Measurements from ENCODE around the gene LPAR1.

The LPAR1 gene

DNA sequence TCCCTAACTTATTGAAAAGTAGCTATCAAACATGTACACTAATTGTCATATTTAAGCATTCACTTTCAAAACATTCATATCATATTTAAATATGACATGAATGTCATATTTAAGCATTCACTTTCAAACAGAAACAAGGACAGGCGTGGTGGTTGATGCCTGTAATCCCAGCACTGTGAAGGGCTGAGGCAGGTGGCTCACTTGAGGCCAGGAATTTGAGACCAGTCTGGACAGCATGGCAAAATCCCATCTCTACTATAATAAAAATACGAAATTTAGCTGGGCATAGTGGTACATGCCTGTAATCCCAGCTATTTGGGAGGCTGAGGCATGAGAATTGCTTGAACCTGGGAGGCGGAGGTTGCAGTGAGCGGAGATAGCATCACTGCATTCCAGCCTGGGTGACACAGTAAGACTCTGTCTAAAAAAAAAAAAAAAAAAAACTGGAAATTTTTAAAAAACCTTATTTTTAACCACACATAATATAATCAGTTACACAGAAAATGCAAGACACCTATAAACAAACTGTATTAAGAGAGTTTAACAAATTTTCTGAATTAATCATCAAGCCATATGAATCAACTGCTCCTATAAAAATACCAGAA, 88.1 kb downstream of the LPAR1 start:
- DNase-seq = no peak

DNA sequence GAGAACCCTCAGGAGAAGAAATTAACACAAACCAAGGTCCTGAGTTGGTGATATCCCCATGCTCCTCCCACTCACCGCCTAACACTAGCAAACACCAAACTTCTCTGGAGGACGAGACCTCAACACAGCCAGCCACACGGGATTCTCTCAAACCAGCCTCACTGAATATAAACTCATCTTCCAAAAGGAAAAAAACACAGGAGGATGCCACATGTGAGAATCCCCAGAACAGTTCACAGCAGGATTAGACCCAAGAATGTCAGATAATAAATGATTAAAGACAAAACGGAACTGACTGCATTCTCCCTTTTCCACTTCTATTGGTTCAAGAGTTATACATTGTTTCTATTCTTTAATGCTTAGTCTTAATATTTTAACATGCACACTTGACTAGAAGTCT, 89.2 kb downstream of the LPAR1 start:
- DNase-seq = no peak

DNA sequence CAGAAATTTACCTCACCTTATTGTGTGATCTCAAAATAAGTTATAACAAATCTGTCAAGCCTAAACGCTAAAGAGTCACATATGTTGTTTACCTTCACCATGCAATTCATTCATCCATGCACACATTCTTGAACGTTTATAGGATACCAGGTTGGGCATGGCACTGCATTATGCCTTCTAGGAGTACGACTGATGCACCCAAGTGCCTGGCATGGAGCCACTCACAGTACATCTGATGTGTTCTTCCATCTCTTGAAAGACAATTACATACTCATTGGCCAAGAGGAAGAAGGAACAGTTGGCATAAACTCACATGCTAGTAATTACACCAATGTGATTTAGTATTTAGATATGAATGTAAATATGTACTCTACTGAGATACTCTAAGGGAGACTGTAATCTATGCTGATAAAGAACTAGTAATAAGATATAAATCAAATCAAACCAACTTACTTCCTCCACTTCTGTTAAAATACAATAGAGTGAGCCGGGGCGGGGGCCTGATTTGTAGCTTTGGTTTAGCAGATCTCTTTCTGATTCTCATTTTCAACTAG, 90.7 kb downstream of the LPAR1 start:
- DNase-seq = no peak

DNA sequence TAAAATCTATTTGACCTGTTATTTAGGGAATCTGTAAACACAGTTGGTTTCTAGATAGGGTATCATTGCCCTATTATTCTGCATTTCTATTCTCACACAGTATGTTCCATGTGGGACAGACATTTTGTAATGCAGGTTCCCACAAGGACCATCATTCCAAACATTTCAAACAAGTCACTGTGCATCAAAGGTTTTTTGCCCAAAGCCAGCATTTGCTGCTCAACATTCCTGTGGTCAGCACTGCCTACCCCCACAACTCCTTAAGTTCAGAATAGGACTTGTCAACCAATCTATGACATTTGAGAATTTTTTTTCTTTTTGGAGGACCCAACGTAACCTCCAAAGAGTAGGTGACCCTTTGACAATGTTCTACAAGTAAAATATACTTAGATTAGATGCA, 95.7 kb downstream of the LPAR1 start:
- no peak for DNase-seq

DNA sequence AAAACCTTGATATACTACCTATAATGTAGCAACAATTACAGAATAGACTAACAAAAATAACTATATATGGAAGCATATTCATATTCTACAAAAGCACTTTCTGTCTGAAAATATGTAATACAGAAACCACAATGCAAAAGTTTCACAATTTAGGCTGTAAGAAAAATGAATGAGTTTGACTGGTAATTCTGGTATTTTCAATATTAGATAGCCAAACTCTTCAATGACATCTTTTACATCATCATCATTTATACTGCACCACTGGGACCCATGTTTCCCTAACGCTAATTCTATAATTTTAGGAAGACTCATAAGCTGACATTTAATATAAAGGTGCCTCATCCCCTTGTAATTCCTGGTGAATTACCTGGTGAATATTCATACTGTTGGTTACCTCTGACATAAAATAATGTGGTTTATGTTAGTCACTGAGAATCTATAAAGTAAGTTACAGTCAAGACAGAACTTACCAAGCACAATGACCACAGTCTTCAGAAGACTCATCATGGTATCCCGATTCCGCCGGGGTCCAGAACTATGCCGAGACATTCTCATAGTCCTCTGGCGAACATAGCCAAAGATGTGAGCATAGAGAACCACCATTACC, 97.2 kb downstream of the LPAR1 start:
- DNase-seq = no peak

DNA sequence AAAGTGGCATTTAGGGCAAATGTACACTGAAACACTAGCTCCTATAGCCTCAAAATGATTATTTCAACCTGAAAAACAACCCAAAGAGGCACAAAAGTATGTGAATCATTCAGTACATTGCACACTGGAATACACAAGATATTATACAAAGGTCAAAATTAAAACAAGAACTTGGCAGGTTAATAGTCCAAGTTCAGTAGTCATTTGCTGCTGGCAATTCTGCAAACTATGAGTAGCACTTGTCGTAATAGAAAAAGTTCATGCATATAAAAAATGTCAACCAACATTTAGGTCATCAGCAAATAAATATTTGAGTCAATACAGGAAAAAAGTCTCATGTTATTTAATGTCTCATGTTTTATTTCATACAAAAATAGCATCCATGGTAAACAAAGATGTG, 98.7 kb downstream of the LPAR1 start:
- DNase-seq = no peak

DNA sequence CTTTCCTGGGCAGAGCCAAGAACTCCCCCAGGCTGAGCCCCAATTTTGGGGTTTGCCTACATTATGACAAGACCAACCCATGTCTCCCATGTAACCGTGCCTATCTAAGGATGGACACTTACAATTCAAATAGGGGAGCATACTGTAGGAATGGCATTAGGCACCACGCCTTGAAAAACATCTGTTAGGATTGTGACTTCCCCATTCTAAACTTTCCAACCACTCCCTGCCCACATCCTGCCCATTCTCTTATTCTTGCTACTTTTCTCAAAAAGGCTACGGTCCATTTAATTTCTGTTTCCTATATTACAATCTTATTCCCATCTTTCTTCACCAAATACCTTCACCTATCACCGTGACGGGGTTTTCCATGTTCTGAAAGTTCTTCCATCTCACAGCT, 99.2 kb downstream of the LPAR1 start:
- DNase-seq = no peak

DNA sequence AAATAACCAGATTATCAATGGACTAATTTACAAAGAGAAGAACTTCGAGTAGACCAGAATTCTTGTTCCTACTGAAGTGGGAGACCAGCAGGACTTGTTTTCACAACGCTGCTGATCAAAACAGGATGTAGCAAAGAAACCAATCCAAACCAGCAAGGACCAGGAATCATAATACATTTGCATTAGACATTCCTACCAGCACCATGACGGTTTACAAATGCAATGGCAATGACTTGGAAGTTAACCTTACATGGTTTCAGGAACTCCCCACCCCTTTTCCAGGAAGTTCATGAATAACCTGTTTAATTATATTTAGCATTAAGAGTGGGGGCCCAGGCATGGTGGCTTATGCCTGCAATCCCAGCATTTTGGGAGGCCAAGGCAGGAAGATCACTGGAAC, 100.0 kb downstream of the LPAR1 start:
- DNase-seq = no peak

DNA sequence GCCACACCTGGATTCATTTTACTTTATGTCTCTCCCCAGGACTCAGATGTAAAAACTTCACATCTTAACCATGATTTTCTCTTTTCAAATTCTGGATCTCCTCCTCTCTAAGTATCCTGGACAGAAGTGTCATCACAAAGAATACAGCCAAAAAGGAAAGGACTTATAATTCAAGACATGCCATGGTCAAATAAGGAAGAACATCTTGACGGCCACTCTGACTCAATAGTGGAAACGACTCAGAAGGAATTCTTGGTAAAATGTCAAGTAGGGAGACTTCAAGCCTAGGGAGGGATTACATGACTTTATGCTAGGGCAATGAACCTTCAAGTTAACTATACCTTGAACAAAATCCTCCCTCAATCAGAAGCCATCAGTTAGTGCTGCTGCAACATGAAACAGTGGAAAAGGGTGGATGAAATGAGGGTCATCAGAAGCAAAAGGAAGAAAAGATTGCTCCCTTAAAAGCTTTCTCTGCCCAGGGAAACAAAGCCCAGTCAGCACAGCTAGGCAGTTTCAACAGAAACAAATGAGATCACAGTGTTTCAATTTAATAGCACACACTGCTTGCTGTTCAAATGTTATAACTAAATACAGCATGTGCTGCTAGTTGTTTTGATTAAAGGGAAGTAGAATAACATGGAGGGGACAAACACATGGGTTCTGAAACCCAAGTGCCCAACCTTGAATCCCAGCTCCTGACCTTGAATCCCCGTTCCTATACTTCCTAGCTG, 101.4 kb downstream of the LPAR1 start:
- DNase-seq = no peak

DNA sequence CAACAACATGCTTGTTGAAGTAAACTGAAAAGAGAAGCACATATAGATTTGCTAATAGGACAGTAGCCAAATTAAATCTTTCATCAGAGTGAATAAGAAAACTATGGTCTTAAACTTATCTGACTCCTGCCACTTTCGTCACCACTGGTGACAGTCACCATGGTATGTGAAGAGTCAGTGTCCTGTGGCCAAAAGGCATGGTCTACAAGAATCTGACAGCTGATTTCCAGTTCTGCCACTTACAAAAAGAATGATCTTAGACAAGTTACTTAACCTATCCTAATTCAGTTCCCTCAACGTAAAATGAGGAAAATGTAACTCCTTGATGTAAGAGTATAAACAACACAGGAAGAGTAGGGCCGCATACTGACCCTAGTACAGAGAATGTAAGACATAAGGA, 102.0 kb downstream of the LPAR1 start:
- DNase-seq = no peak

DNA sequence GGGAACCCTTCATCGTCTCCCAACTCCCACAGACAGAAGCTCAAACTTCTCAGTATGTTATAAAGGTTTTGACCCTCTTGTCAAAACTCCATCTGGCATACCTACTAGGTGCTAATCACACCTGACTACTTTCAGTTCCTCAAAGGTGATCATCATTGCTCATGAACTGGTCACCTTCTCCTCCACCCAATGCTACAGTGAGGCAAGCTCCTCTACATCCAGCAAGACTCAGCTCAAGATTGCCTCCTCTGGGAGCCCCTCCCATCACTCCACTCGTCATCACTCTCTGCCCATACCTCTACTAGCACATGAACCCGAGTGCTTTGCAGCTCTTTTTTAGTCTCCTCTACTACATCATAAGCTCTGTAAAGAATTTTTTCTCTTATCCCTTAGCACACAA, 102.4 kb downstream of the LPAR1 start:
- DNase-seq = no peak

DNA sequence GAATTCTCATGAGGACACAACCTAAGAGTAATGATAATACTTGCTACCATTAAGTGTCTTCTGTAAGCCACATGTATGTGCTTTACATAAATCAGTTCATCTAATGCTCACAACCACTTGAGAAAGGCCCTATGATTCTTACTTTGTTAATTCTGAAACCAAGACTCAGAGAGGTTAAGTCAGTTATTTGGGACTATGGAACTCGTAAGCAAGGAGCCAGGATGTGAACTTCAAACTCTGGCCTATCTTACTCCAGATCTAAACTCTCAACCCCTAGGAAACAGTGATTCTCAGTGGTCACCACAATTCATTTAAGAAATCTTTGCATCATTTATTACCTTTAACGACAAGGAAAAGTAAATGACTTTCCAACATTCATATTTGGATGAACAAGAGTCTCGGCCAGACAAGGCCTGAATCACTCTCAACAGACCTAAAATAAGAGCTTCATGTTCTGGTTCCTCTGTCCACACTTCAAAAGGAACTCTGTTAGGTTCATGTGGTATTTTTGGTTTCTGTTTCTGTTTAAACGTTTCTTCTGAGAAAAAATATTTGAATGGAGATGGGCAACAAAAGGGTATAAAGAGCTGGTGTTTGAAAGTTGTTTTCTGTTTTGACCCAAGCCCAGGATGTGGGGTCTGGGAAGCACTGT, 104.8 kb downstream of the LPAR1 start:
- no peak for DNase-seq

DNA sequence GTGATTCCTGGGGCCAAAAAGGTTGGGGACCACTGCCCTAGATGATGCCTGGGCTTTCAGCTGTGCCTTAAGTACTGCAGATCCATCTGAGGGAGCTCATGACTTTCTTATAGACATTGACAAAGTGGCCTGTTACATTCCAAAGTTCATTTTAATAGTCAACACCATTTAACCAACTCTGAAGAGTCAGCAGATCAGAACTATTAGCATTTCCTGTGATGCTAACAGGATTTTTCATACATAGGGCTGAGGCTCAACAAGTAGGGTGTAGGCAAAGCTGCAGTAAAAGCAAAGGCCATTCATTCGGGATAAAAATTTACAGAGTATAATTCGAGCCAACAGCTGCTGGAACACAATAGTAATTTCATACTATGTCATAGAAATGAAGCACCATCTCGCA, 105.4 kb downstream of the LPAR1 start:
- DNase-seq = no peak

DNA sequence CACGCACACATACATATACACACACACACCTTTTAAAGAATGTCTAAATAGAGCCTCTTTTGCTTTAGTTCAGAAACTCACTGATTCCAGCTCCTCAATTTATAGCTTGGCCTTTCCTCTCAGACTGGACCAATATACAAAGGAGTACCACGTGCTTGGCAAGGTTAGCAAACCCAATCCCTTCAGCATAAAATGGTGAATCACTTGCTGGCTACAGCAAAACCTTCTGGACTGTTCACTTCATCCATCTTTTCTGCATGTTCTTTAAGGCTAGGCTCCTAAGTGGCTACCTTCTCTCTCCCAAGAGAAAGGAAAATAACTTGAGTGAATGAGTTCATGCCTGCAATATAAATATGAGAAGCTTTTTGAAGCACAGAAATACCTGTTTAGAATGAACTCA, 109.7 kb downstream of the LPAR1 start:
- DNase-seq = no peak

DNA sequence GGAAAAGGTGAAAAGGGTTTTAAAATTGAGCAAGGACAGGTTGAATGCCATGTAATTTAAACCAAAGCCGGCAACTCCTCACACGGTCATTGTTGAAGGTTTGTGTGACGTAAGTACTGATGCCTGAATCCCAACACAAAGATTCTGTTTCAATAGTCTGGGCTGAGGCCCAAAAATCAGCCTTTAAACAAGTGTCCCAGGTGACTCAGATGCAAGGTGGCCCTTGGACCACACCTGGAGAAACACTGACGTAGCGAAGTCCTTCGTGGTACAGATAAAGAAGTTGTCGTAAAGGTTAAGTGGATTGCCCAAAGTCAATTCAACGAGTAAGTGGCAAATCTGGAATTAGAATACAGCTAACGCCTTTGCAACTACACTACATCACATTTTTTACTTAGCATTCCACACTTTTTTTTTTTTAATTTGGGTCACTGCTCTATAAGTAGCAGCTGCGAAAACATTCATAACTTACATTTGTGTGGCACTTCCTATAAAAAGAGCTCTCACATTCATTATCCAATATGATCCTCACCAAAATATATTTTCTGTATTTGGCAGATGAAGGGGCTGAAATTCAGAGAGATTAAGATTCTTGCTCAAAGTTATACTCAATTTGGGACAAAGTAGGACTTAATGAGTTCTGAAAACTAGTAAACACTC, 111.3 kb downstream of the LPAR1 start:
- no peak for DNase-seq

DNA sequence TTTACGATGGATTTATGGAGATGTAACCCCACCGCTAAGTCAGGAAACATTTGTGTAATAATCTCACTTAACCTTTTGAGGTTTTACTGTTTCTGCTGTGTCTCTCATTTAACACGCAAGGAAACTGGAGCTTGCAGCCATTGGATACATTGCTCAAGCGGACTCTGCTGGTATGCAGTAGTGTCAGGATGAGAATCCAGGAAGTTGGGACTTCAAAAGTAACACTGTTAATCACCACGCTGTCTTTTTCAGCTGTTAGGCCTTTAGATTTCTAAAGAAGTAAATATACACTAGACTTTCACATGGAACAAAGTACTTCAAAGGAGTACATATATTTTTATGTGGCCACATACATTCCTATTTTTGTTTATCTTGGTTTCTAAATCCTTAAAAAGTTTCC, 114.7 kb downstream of the LPAR1 start:
- no peak for DNase-seq

DNA sequence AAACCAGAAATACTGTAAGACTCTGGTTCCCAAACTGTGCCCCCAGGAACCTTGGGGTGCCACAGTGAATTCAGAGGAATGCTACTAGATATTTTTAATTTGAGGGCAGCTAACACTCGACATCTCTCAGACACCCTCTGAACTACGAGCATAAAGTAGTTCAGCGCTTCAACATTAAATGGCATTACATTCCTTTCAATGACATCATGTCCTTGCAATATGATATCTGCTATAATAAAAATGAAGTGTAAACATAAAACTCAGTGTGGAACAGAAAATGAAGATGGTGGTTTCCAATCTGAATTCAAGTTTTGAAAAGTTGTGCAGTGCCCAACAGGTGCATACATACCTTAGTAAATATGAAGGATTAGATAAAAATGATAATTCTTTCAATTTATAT, 116.1 kb downstream of the LPAR1 start:
- DNase-seq = no peak

DNA sequence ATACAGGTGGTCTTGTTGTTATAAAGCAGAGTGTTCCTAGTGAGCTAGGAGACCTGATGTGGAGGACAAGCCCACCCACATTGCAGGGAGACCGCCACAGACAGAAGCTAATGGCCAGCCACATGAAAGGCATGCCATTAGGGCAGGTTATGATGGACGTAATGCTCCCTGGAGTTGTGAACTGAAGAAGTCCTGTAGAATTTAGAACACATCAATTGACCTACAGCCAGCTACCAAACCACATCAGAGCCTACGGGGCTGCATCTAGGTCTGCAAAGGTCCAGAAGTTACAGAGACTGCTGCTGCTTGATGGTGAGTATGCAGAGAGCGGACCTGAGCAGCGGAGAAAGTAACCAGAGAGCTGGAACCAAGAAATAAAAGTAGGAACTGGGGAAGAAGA, 116.6 kb downstream of the LPAR1 start:
- no peak for DNase-seq

DNA sequence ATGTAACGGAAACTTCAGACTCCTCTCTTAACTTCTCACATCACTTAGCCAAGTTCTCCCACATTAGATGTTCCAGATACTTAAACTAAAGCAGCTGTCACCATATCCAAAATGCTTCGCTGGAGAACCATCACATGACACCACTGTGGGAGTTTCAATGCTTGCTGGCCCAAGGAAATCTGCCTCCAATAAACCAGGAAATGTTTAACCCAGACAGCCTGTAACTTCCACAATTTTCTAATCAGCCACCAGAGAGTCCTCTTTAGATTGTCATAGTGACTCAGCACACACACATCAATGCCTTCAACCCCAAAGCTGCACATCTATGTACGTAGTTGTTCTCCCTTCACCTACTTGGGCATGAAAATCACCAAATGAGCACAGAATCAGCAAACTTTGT, 118.7 kb downstream of the LPAR1 start:
- no peak for DNase-seq

DNA sequence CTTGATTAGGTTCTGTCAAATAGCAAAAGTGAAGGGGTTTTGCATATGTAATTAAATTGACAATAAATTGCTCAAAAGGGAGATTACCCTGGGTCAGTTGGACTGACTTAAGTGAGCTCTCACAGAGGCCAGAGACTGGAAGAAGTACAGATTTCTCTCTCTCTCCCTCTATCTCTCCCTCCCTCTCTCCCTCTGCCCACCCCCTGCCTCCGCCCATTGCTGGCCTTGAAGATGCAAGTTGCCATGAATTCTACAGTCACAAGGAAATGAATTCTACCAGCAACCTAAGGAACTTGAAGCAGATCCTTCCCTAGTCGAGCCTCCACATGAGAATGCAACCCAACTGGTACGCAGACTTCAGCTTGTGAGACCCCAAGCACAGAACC, 119.2 kb downstream of the LPAR1 start:
- no peak for DNase-seq

DNA sequence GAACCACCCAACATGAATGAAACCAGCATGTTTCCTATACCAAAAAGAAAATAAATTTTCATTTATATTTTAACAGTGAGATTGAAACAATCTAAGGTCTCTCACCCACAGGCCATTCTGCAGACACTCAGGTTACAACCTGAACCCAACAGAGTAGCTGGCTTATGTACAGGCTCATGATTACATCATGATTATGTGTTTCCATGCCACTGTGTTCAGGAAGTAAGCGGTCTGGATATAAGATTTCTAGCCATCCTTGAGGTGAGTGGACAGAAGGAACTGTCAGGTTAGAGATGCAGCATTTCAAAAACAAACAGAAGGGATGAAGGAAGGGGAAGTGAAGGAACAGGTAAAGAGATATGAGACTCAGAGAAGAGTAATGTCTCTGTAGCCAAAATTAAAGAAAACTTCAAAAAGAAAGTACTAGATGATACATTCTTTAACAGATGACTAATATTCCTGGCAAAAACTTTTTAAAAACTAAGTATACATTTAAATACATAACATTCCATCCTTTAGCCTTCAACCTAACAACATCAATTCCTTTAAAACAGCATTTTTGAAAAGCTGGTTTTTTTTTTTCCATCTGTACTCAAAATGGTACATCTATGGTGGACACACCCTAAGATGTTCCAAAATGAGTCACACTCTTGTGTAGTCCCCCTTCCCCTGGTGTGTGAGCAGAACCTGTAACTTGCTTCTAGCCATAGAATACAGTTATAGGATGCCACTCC, 119.8 kb downstream of the LPAR1 start:
- DNase-seq = no peak

DNA sequence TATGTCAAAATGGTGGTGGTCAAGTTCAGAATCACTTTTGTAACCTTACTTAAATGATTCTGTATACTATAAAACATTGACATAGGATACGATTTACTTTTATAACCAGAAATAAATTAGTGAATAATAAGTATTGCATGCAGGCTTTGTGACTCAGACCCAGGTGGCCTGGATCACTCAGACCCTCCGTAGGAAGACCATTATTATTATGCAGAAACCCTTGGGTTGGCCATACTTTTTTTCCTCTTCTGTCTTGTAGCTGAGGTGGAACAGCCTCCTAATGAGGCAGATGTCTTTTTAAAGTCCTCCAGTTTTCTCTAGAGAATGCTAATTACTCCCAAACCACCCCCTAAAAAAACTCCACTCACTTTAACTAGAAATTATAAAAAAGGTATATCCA, 121.9 kb downstream of the LPAR1 start:
- no peak for DNase-seq
